ENCODE data around the gene LGALS12. TPM values are rescaled to one million over a fixed set of nuclear protein-coding genes. Genes with fewer than 3 reads are reported as not detected.

The LGALS12 gene
- total and polyA plus RNA-seq, 12 donors, result 0.11 to 15.5 (median 0.41) TPM; not detected in 1

GRCh38 chr11:63472372-63472771, 33.5 kb upstream of the LGALS12 start:
- DNase-seq, result no peak
- intact Hi-C loops (cut with DNase I), result no loop called here
- no peak for TF ChIP-seq POLR2A (IDR thresholded peaks at IDR 0.05)
- TF ChIP-seq CTCF (IDR thresholded peaks at IDR 0.05), result no peak
- 78 to 87% (median 83%) methylated on average over 3 of the region's 3 CpGs for WGBS, 4 donors
- no peaks in the 10 kb centered on the region for H3K36me3 ChIP-seq (replicated peaks in 1 of 2)
- no peaks in the 10 kb centered on the region for H3K4me1 ChIP-seq (replicated peaks in 1 of 2)
- H3K27me3 ChIP-seq, result no peaks in the 10 kb centered on the region
- H3K4me3 ChIP-seq, result no peak overlapping the region
- H3K27ac ChIP-seq, result no peak overlapping the region
- H3K9me3 ChIP-seq (replicated peaks in 1 of 3), result no peaks in the 10 kb centered on the region

- TF ChIP-seq CTCF (IDR thresholded peaks at IDR 0.05) (no peak), POLR2A (IDR thresholded peaks at IDR 0.05) (no peak)
- intact Hi-C loops (cut with DNase I), result loop anchor here in 1 of 2 donors (5.0 kb wide), 2 partner anchors 161 to 261 kb away; no protein-coding TSS in a partner anchor
- DNase-seq, result no peak
These were observed 29.3 kb upstream of the LGALS12 start for GRCh38 chr11:63476618-63477017.

GRCh38 chr11:63478896-63479295, 27.0 kb upstream of the LGALS12 start:
- TF ChIP-seq POLR2A (IDR thresholded peaks at IDR 0.05) (no peak), CTCF (IDR thresholded peaks at IDR 0.05) (peak; percentile 86 to 96 (median 92))
- 13 to 18% (median 17%) methylated on average over 5 of the region's 5 CpGs for WGBS, 4 donors
- Histone ChIP-seq H3K4me3 (no peak overlapping the region), H3K27me3 (no peaks in the 10 kb centered on the region), H3K4me1 (replicated peaks in 1 of 2) (no peaks in the 10 kb centered on the region), H3K36me3 (replicated peaks in 1 of 2) (no peaks in the 10 kb centered on the region), H3K9me3 (replicated peaks in 1 of 3) (no peaks in the 10 kb centered on the region), H3K27ac (no peak overlapping the region)
- DNase-seq, result peak; percentile 50 to 74 (median 57)
- intact Hi-C loops (cut with DNase I), result loop anchor here in 1 of 2 donors (5.0 kb wide), 2 partner anchors 158 to 258 kb away; no protein-coding TSS in a partner anchor

More at GRCh38 chr11:63476618-63477017, 29.3 kb upstream of the LGALS12 start:
- H3K4me3 ChIP-seq, result no peak overlapping the region
- no peak overlapping the region for H3K27ac ChIP-seq
- no peaks in the 10 kb centered on the region for H3K4me1 ChIP-seq (replicated peaks in 1 of 2)
- no peaks in the 10 kb centered on the region for H3K36me3 ChIP-seq (replicated peaks in 1 of 2)
- no peaks in the 10 kb centered on the region for H3K9me3 ChIP-seq (replicated peaks in 1 of 3)
- H3K27me3 ChIP-seq, result no peaks in the 10 kb centered on the region

GRCh38 chr11:63480039-63480438, 25.8 kb upstream of the LGALS12 start:
- Histone ChIP-seq H3K4me1 (replicated peaks in 1 of 2) (no peaks in the 10 kb centered on the region), H3K27me3 (no peaks in the 10 kb centered on the region), H3K36me3 (replicated peaks in 1 of 2) (no peaks in the 10 kb centered on the region), H3K4me3 (no peak overlapping the region), H3K27ac (no peak overlapping the region), H3K9me3 (replicated peaks in 1 of 3) (no peaks in the 10 kb centered on the region)
- TF ChIP-seq POLR2A (IDR thresholded peaks at IDR 0.05) (no peak), CTCF (IDR thresholded peaks at IDR 0.05) (no peak)
- no peak for DNase-seq
- intact Hi-C loops (cut with DNase I), result loop anchor here in 1 of 2 donors (5.0 kb wide), 1 partner anchor 152 kb away; no protein-coding TSS in a partner anchor
- 77 to 90% (median 83%) methylated on average over 6 of the region's 6 CpGs for WGBS, 4 donors
